IMR-90 (cell line): ENCODE measurements around the gene POU2AF1. TPM values are rescaled to one million over a fixed set of nuclear protein-coding genes. Genes with fewer than 3 reads are reported as not detected.

ENCODE experiments used
- ATAC-seq: fragments of 200-7000 bp; cut with Tn5 transposase; 2 replicates; pipeline ENCODE4 v1.9.1; 2020; ENCODE audit warnings: low read depth, mild to moderate bottlenecking, moderate library complexity
- BruUV-seq: library from RNA; stranded (reverse); fragments of 400-500 nt; replicated peaks from 2 replicates; lab custom pipeline; 2021; lab: Mats Ljungman, UMichigan
- CTCF ChIA-PET: fragments of 300-600 bp; formaldehyde crosslinking; extraction: SDS; loops from one replicate; lab custom pipeline; 2021; ENCODE audit warnings: antibody characterized with exemption; lab: Yijun Ruan, JAX
- POLR2A ChIA-PET: fragments of 300-600 bp; sonication (Branson Sonifier 250); formaldehyde crosslinking; loops from one replicate; lab custom pipeline; 2022; ENCODE audit warnings: antibody characterized with exemption; ENCODE audit not compliant: unreplicated experiment; lab: Charles Lee
- DNase-seq: peaks from one replicate; pipeline ENCODE4 v3.0.0; 2013
- H2AFZ ChIP-seq: replicated peaks from 2 replicates; pipeline ENCODE3; 2013; ENCODE audit warnings: low read length, mild to moderate bottlenecking; ENCODE audit not compliant: poor library complexity
- H2AK5ac ChIP-seq: 2 replicates; pipeline ENCODE4 v1.6.1; 2013; ENCODE audit warnings: low read depth, low read length, inconsistent platforms
- H2AK9ac ChIP-seq: replicated peaks from 2 replicates; pipeline ENCODE3; 2013; ENCODE audit warnings: mild to moderate bottlenecking, low read depth, low read length, moderate library complexity; ENCODE audit not compliant: poor library complexity
- H2BK120ac ChIP-seq: 2 replicates; pipeline ENCODE4 v1.6.1; 2013; ENCODE audit warnings: low read depth, low read length, inconsistent platforms
- H2BK15ac ChIP-seq: 3 replicates; pipeline ENCODE4 v1.6.1; 2013; ENCODE audit warnings: low read depth, low read length, inconsistent platforms
- H2BK20ac ChIP-seq: 2 replicates; pipeline ENCODE4 v1.6.1; 2013; ENCODE audit warnings: low read depth, mild to moderate bottlenecking, inconsistent platforms, low read length, moderate library complexity
- H2BK5ac ChIP-seq: 2 replicates; pipeline ENCODE4 v1.6.1; 2013; ENCODE audit warnings: mild to moderate bottlenecking, low read depth, low read length, inconsistent platforms; ENCODE audit not compliant: poor library complexity, severe bottlenecking
- H3K14ac ChIP-seq: replicated peaks from 2 replicates; pipeline ENCODE4 v1.6.1; 2013; ENCODE audit warnings: low read depth, low read length, inconsistent platforms
- H3K18ac ChIP-seq: 2 replicates; pipeline ENCODE4 v1.6.1; 2013; ENCODE audit warnings: low read depth, low read length, control low read depth
- H3K23ac ChIP-seq: 2 replicates; pipeline ENCODE4 v1.6.1; 2013; ENCODE audit warnings: low read depth, low read length, inconsistent platforms
- H3K27ac ChIP-seq: 2 replicates; pipeline ENCODE4 v1.5.1; 2013; ENCODE audit warnings: mild to moderate bottlenecking, control low read depth, low read length; ENCODE audit not compliant: insufficient read depth
- H3K27me3 ChIP-seq: 2 replicates; pipeline ENCODE4 v1.6.1; 2013; ENCODE audit warnings: low read length; ENCODE audit not compliant: control insufficient read depth, insufficient read depth
- H3K36me3 ChIP-seq: 2 replicates; pipeline ENCODE4 v1.6.1; 2013; ENCODE audit warnings: low read length, mixed read lengths; ENCODE audit not compliant: control insufficient read depth, insufficient read depth
- H3K4ac ChIP-seq: 2 replicates; pipeline ENCODE4 v1.6.1; 2013; ENCODE audit warnings: low read depth, low read length, inconsistent platforms
- H3K4me1 ChIP-seq: 2 replicates; pipeline ENCODE4 v1.6.1; 2013; ENCODE audit warnings: low read length, mixed read lengths; ENCODE audit not compliant: control insufficient read depth, insufficient read depth
- H3K4me2 ChIP-seq: 2 replicates; pipeline ENCODE4 v1.6.1; 2013; ENCODE audit warnings: low read depth, mild to moderate bottlenecking, control low read depth, low read length, moderate library complexity
- H3K4me3 ChIP-seq: 2 replicates; pipeline ENCODE4 v1.5.1; 2013; ENCODE audit warnings: low read depth, mild to moderate bottlenecking, control low read depth, low read length, moderate library complexity; ENCODE audit not compliant: insufficient read depth
- H3K56ac ChIP-seq: 2 replicates; pipeline ENCODE4 v1.6.1; 2013; ENCODE audit warnings: low read length, inconsistent platforms; ENCODE audit not compliant: insufficient read depth; ENCODE audit errors: extremely low read depth
- H3K79me1 ChIP-seq, 2 experiments: 2 replicates each; pipeline ENCODE4 v1.6.1; 2013; ENCODE audit warnings: low read length in 2 of 2, inconsistent platforms in 1 of 2, low read depth in 1 of 2
- H3K9ac ChIP-seq: 2 replicates; pipeline ENCODE4 v1.6.1; 2013; ENCODE audit warnings: low read depth, low read length, control low read depth
- H3K9me1 ChIP-seq: 2 replicates; pipeline ENCODE4 v1.6.1; 2013; ENCODE audit warnings: low read length, inconsistent platforms; ENCODE audit not compliant: insufficient read depth
- H3K9me3 ChIP-seq: 2 replicates; pipeline ENCODE4 v1.6.1; 2013; ENCODE audit warnings: low read length; ENCODE audit not compliant: control insufficient read depth, insufficient read depth
- H4K20me1 ChIP-seq: 2 replicates; pipeline ENCODE4 v1.6.1; 2013; ENCODE audit warnings: low read length, inconsistent platforms; ENCODE audit not compliant: insufficient read depth
- H4K5ac ChIP-seq: 2 replicates; pipeline ENCODE4 v1.6.1; 2013; ENCODE audit warnings: mild to moderate bottlenecking, low read depth, low read length, control low read depth
- H4K8ac ChIP-seq, 2 experiments: 2 replicates each; pipeline ENCODE4 v1.6.1; 2013; ENCODE audit warnings: low read depth in 2 of 2, low read length in 2 of 2, control low read depth in 1 of 2, inconsistent platforms in 1 of 2
- H4K91ac ChIP-seq: 2 replicates; pipeline ENCODE4 v1.6.1; 2013; ENCODE audit warnings: low read depth, low read length, inconsistent platforms; ENCODE audit not compliant: insufficient read depth
- BHLHE40 ChIP-seq: fragments of 150-350 bp; IDR thresholded peaks from 2 replicates; pipeline ENCODE4 v1.6.1; 2016; ENCODE audit warnings: mild to moderate bottlenecking, low read depth, low read length
- CEBPB ChIP-seq: IDR thresholded peaks from 2 replicates; pipeline ENCODE4 v1.6.1; 2012; ENCODE audit warnings: low read depth, low read length, improper control_type of control experiment
- FOS ChIP-seq: fragments of 150-350 bp; IDR thresholded peaks from 2 replicates; pipeline ENCODE4 v1.6.1; 2016; ENCODE audit warnings: low read depth, low read length
- POLR2A ChIP-seq: IDR thresholded peaks from 2 replicates; pipeline ENCODE4 v1.6.1; 2012; ENCODE audit warnings: mild to moderate bottlenecking, low read depth, low read length
- RAD21 ChIP-seq: IDR thresholded peaks from 2 replicates; pipeline ENCODE4 v1.6.1; 2012; ENCODE audit warnings: low read length, improper control_type of control experiment
- SMC3 ChIP-seq: fragments of 150-350 bp; IDR thresholded peaks from 2 replicates; pipeline ENCODE4 v1.6.1; 2016; ENCODE audit warnings: low read depth, mild to moderate bottlenecking, antibody characterized with exemption, low read length, moderate library complexity
- whole genome bisulfite sequencing, 2 experiments: methylation state at CpG; one replicate each; pipeline versions ENCODE4 v1.1.5 to v1.1.7; 2013; ENCODE audit warnings: missing lambda C conversion rate in 2 of 2; ENCODE audit not compliant: insufficient read length in 1 of 2; ENCODE audit errors: extremely low coverage in 2 of 2; 5-methylcytosine and 5-hydroxymethylcytosine counted together
- dilution Hi-C: fragments of 300-500 bp; cut with HindIII; formaldehyde crosslinking; loops from one replicate; pipeline ENCODE4 v1.14.3; 2018; ENCODE audit warnings: low sequenced_read_pairs; ENCODE audit not compliant: unreplicated experiment
- in situ Hi-C: fragments of 300-500 bp; cut with MboI; formaldehyde crosslinking; loops from 3 replicates; pipeline ENCODE4 v1.14.3; 2019; ENCODE audit warnings: low sequenced_read_pairs, inconsistent platforms, mixed read lengths
- intact Hi-C: fragments of 100-400 bp; cut with micrococcal nuclease; formaldehyde crosslinking; loops from 2 replicates; pipeline ENCODE4 v1.10.0; 2022
- polyA plus RNA-seq, 3 experiments: library from polyadenylated mRNA; depleted of rRNA; stranded (reverse); fragments of >200 nt; gene quantifications; 2 replicates each; pipeline ENCODE4 v1.2.3, GENCODE V29; 2012; ENCODE audit warnings: low replicate concordance in 1 of 3
- total RNA-seq: library from RNA; depleted of rRNA; stranded (reverse); fragments of >200 nt; gene quantifications from 2 replicates; pipeline ENCODE4 v1.2.3, GENCODE V29; 2012

The POU2AF1 gene
- total and polyA plus RNA-seq, 2 of the 4 experiments (the other 2 are of a cell fraction), result not detected

GRCh38 chr11:111305162-111305802 lies 73.8 kb downstream of the POU2AF1 start:
- no peaks in the 10 kb centered on the region for H3K79me1 ChIP-seq
- no peaks in the 10 kb centered on the region for H4K20me1 ChIP-seq
- no peak overlapping the region for H4K91ac ChIP-seq
- H3K23ac ChIP-seq, result no peak overlapping the region
- no peak overlapping the region for H3K14ac ChIP-seq
- no peak overlapping the region for H3K4ac ChIP-seq
- intact Hi-C loops (no loop called here), in situ Hi-C loops (no loop called here), dilution Hi-C loops (no loop called here)
- H3K36me3 ChIP-seq, result no peaks in the 10 kb centered on the region
- H3K27me3 ChIP-seq, result peaks cover 73% of the 10 kb centered on the region
- H2BK15ac ChIP-seq, result no peak overlapping the region
- H3K4me2 ChIP-seq, result no peak overlapping the region
- no peak for ATAC-seq
- H4K8ac ChIP-seq, result no peak overlapping the region
- no peak overlapping the region for H3K9ac ChIP-seq
- H3K56ac ChIP-seq, result no peak overlapping the region
- H2BK20ac ChIP-seq, result no peak overlapping the region
- H3K18ac ChIP-seq, result no peak overlapping the region
- ChIA-PET CTCF (interaction anchor here (0.7 kb wide), 1 partner anchor 34 kb away, joined by 4 read pairs; no protein-coding TSS in a partner anchor), POLR2A (no interaction called here)
- no peak overlapping the region for H2AK9ac ChIP-seq
- no peak for DNase-seq
- H2BK120ac ChIP-seq, result no peak overlapping the region
- no CpG with 5 or more reads among the region's 5 CpGs for WGBS, 2 experiments
- TF ChIP-seq BHLHE40 (no peak), RAD21 (no peak), FOS (no peak), SMC3 (no peak), CEBPB (no peak), POLR2A (no peak)
- no peak overlapping the region for H2AFZ ChIP-seq
- H3K27ac ChIP-seq, result no peak overlapping the region
- H2BK5ac ChIP-seq, result no peak overlapping the region
- H3K4me3 ChIP-seq, result no peak overlapping the region
- no peak overlapping the region for H2AK5ac ChIP-seq
- no peaks in the 10 kb centered on the region; the same call in 1 of the 2 replicates for H3K9me3 ChIP-seq
- 0 out of 2 replicates have a peak, but pooled peaks cover 1% of the 10 kb centered on the region for H3K4me1 ChIP-seq
- no peak overlapping the region for H4K5ac ChIP-seq
- no TSS peak for BruUV-seq
- H3K9me1 ChIP-seq, result no peaks in the 10 kb centered on the region
